Stimulated activated CD8-positive, alpha-beta memory T cell treated with anti-CD3 and anti-CD28 coated beads, Interleukin-7, amount 100 ng/mL, for 4 hours (primary cell): ENCODE data around the gene ACSS1.

Experiments
- DNase-seq, 2 donors: peaks; one replicate each; pipeline ENCODE4 v3.0.0-alpha.2; 2020; ENCODE audit warnings: low read depth in 2 of 2

Gene ACSS1

DNA sequence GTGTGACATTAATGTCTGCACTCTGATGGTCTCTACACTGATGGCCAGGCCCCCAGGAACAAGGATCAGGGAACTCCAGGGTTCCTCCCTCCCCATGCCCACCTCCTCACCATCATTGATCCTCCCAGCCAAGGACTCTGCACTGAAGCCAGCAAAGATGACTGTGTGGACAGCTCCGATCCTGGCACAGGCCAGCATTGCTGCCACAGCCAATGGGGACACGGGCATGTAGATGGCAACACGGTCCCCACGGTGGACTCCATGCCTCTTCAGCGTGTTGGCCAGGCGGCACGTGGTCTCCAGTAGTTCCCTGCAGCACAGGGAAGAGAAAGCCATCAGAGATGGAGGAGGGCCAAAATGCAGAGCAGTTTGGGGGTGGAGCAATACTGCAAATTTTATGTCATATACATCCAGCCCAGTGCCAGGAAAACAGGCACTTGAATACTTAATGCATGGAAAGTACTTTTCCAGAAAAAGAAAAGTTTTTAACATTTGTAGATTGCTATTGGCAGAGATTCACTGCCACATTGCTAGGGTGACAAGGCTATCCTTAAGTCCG lies 27.2 kb downstream of the ACSS1 start:
- DNase-seq: no peak

DNA sequence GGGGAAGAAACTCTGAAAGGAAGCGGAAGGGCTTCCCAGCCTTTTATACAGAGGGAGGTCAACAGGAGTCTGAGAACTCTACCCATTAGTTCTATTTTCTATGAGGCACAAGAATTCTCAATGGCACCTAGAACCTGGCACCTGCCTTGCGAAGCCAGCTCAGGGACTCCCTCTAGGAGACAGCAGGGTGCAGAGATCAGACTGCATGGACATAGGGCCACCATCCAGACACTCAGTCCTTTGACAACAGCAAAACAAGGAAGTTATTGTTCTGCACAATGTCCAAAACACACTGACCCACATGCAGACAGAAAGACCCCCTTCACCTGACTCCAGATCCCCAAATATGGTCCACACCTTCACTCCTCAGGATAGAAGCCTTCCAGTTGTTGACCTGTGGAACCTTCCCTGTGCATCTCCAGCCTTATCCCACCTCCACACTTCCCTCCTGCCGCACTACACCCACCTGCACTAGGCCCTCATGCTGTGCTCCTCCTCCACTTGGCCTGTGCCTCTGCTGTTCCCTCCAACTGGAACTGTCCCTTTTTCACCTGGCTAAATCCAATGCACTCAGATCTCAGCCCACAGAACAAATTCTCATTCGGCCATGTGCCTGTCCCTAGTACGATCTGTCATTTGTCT lies 27.8 kb downstream of the ACSS1 start:
- DNase-seq: no peak

DNA sequence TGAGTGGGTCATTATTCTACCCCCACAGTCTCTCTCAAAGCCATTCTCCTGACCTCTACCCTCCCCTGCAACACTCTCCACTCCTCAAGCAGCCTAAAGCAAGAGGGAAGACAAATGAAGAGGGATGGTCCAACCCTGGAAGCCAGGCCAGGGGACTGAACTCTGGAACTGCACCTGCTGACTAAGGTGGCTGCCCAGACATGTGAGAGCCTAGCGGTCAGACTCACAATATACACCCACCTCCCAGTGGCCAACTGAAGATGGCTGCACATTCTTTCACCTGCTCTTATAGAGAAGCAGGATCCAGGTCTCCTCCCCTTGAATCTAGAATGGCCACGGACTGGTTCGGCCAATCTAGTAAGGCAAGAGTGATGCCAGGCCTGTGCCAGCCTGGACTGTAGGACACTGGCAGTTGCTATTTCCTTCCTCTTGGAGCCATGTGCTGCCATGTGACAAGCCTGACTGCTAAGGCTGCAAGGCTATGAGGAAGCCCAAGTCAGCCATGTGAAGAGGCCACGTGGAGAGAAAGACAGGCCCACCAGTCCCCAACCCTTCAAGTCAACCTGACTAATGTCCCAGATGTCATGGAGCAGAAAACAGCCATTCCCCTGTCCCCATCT lies 31.8 kb downstream of the ACSS1 start:
- no peak for DNase-seq

DNA sequence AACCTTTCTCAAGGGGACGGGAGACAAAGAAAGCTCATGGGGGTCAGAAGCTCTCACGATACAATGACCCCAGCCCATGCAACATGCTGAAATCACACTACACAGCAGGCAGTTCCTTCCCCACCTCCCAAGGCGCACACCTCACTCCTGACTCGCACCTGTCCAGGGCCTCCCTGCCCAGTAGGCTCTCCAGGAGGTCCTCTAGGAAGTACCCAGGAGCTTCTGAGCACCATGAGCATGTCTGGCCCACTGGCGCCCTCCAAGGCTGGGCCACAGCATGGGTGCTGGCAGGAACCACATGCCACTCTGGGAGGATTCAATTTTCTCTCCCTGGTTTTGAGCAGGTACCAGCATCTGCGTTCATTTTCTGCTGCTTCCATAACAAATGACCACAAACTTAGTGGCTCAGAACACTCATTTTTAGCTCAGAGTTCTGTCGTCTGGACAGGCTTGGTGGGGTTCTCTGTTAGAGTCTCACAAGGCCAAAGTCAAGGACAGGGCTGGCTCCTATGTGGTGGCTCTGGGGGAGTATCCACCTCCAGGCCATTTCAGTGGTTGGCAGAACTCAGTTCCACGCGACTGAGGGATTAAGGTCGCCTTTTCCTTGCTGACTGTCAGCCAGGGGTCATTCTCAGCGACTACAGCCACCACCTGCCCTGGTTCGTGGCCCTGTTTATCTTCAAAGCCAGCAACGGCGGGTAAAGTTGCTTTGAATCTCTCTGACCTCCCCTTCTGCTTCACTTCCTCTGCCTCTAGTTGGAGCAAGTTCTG lies 32.7 kb downstream of the ACSS1 start:
- no peak for DNase-seq

GRCh38 chr20:25024171-25024570 lies 33.8 kb downstream of the ACSS1 start:
- DNase-seq: no peak

DNA sequence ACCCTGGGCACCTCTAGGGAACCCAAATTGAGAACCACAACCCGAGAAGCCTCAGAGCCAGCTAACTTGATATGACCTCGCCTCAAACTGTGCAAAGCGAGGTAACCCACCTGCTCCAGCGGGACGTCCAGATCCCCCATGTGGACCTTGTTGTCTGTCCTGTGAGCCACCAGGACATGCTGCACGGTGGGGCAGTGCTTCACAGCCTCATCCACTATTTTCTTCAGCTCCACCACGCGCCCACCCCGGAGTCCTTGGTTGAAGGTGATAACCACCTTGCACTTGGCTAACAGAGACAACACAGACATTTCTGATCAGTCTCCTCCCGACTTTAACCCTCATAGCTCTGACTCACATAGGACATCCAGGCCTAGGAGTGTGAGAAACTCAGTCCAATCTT lies 34.6 kb downstream of the ACSS1 start:
- DNase-seq: no peak

DNA sequence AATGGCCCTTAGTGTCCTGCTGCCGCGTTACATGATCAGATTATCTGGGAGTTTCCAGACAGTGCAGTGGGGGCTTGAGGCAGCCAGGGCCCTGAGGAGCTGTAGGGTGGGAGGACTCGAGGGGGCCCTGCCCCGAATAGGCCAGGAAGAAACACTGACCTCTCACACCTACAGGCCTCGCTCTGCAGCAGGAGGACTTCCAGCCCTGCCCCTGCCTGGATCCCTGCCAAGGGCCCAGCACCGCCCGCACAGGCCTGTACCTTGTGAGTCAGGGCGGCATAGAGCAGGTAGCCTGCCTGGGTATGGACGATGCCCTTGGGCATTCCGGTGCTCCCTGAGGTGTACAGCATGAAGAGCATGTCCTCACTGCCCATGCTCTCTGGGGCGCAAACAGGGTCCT lies 35.3 kb downstream of the ACSS1 start:
- DNase-seq: no peak

DNA sequence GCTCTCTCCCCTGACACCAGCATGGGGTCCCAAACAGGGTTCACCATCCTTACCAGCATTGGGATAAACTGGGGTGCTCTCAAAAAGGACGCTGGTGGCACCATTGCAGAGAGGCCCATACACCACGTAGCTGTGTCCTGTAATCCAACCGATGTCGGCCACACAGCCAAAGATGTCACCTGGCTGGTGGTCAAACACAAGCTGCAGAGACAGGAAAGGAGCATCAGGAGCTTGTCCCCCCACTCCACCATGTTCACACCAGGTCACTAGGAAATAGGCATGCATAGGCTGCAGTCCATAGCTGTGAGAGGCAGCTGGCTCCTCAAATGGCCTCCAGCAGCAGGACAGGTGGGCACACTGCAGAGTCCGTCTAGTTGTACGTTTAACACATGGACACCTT lies 36.6 kb downstream of the ACSS1 start:
- DNase-seq: no peak

DNA sequence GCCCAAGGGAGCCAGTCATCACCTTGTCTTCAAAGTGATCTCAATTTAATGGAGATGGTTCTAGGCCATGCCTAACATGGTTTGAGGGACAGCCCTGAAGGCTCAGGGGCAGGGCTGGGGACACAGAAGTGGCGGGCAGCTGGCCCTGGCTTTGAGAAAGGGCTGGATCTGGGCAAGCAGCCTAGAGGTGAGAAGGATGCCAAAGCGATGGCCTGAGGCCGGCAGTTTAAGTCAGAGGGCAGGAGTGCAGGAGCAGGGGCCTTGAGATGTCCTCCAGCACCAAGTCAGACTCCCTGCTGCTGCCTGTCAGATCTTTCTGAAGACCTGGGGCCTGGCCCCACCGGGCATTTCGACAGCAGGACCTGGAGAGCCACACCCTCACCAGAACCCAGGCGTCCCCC lies 37.0 kb downstream of the ACSS1 start:
- no peak for DNase-seq

GRCh38 chr20:25020345-25020744 lies 37.6 kb downstream of the ACSS1 start:
- no peak for DNase-seq

GRCh38 chr20:25019381-25020155 lies 38.4 kb downstream of the ACSS1 start:
- DNase-seq: no peak

- no peak for DNase-seq
Measured at GRCh38 chr20:25018841-25019240, 39.1 kb downstream of the ACSS1 start.

GRCh38 chr20:25018425-25018824 lies 39.5 kb downstream of the ACSS1 start:
- no peak for DNase-seq

GRCh38 chr20:25017257-25017803 lies 40.6 kb downstream of the ACSS1 start:
- DNase-seq: no peak

DNA sequence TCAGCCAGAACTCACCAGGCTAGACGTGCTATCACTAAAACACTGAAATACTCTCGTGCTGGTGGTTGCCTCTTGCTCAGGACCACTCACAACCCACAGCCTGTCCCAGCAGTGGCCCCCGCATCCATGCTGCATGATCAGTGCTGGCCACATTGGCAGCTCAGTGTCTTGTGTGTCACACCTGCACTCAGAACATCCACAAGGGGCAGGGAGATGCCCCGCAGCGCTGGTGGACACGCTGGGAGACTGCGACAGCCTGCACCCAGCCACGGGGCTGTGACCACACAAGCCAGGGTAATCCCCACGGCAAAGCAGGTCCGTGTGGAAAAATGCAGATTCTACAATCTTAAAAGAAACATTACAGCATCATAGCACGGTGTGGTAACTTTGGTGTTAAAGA lies 41.5 kb downstream of the ACSS1 start:
- no peak for DNase-seq

- DNase-seq: no peak
Measured at GRCh38 chr20:25015986-25016385, 42.0 kb downstream of the ACSS1 start.

DNA sequence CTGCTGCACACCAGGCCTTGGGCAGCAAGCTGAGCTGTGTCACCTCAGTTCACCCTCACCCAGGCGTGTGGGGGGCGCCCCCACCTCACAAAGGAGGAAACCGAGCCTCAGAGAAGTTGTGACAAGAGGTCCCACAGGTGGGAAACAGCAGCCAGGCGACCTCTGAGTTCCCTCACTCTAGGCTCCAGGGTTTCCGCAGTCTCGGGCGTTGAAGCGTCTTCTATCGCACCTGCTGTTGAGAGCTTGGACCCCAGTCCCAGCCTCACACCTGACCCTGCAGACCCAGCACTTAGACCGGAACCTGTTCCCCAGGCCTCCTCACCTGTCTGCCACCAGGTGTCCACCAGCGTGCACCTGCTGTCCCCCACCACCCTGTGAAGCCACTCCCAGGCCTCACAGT lies 43.1 kb downstream of the ACSS1 start:
- DNase-seq: no peak

- no peak for DNase-seq
Measured at GRCh38 chr20:25013478-25014380, 44.2 kb downstream of the ACSS1 start.

GRCh38 chr20:25012616-25013189 lies 45.2 kb downstream of the ACSS1 start:
- DNase-seq: no peak

DNA sequence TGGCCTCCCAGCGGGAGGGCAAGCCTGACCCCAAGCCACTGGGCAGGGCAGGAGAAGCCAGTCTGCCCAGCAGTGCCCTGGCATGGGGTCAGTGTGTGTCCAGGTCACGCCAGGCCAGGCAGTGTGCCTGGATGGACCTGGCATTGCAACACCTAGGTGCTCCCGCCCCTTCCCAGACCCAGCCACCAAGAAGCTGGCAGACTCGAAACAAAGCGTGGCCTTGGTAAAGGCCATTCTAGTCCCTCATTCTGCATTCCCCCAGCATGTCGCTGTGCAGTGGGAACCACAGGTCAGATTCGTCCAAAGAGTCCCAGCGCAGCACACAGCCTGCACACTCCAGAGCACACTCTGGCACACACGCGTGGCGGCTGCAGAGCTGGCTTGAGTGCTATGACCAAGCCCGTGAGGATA lies 46.1 kb downstream of the ACSS1 start:
- DNase-seq: no peak
